Neural progenitor cell (in vitro differentiated cells): ENCODE data around the gene CST9.

ENCODE experiments used
- CTCF ChIP-seq: fragments of 200-600 bp; sonication (generic); IDR thresholded peaks from 2 replicates; pipeline ENCODE4 v1.5.1; 2017; ENCODE audit warnings: antibody characterized with exemption, mild to moderate bottlenecking
- EZH2 ChIP-seq: fragments of 200-600 bp; sonication (generic); IDR thresholded peaks from 2 replicates; pipeline ENCODE4 v1.6.1; 2017; ENCODE audit warnings: antibody characterized with exemption, mild to moderate bottlenecking, moderate library complexity
- EZH2phosphoT487 ChIP-seq: fragments of 200-600 bp; sonication (generic); IDR thresholded peaks from 2 replicates; pipeline ENCODE4 v1.6.1; 2017; ENCODE audit warnings: antibody characterized with exemption

- no peak for TF ChIP-seq CTCF
- no peak for TF ChIP-seq EZH2
- no peak for TF ChIP-seq EZH2phosphoT487
Measured at GRCh38 chr20:23585449-23585807, 20.3 kb downstream of the CST9 start.
